Stimulated activated CD4-positive, alpha-beta T cell treated with anti-CD3 and anti-CD28 coated beads, Interleukin-15, amount 100 ng/mL, for 48 hours (primary cell): ENCODE results near the gene NADK.
"Not testable (repeated sequence)": the region's sequence is repeated elsewhere in the genome, so short reads cannot be mapped to it uniquely, and the experiment has no call there.

Experiments
- DNase-seq, 2 donors: peaks; one replicate each; pipeline ENCODE4 v3.0.0-alpha.2; 2020; ENCODE audit warnings: low read depth in 2 of 2

NADK gene

DNA sequence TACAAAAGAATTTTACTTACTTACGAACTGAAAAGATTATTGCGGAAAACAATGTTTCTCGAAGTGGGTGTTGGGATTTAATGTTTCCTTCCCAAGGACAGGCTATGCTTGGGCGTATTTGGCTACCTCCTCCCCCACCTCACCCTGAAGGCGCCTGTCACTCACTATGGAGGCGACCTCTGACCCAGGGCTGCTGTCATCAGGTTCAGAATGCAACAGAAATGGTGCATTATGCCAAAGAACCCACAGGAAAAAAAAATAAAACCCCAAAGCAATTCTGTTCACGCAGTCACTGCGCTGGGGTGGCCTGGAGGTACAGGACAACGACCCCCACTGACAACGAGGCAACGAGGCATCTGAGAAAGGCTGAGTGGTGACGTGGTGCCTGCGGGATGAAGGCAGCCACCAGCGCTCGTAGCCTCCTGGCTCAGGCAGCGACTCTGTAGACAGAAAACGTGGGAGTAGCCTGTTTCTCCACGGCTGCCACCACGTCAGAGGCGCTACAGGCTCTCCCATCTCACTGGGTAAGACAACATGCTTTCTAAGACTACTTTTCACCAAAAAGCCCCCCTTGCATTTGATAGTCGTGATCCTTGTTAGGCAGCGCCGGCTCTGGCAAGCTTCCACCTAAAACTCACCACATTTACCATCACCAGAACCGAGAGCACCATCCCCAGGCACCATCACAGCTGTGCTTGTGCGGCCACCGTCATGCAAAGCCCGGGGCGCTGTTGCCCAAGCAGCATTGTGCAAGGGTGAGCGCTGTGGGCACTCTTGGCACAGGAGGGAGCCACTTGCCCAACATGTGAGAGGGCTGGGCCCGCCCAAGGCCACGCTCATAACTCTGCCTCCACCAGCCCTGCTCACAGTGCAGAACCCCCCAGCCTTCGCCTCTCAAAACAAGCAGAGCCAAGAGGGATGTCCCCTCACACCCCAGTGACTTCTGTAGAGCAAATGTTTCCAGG, 14.3 kb downstream of the NADK start:
- DNase-seq: no peak

- DNase-seq: no peak
Observed at GRCh38 chr1:1761504-1762376, 16.5 kb downstream of the NADK start.

GRCh38 chr1:1760715-1761114, 17.6 kb downstream of the NADK start:
- no peak for DNase-seq

DNA sequence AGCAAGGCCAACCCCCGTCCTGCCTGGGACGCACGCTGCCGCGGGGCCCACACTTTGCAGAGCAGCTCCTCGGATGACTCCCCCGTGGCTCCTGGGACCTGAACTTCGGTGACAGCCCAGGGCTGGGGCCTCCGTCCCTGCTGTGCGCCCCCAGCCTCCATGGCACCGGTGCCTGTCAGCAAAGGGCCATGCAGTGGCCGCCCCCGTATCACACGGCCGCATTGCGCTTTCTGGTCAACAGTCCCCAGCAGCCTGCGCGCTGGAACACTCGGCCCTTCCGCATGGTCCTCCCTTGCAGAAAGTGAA, 18.0 kb downstream of the NADK start:
- DNase-seq: no peak

DNA sequence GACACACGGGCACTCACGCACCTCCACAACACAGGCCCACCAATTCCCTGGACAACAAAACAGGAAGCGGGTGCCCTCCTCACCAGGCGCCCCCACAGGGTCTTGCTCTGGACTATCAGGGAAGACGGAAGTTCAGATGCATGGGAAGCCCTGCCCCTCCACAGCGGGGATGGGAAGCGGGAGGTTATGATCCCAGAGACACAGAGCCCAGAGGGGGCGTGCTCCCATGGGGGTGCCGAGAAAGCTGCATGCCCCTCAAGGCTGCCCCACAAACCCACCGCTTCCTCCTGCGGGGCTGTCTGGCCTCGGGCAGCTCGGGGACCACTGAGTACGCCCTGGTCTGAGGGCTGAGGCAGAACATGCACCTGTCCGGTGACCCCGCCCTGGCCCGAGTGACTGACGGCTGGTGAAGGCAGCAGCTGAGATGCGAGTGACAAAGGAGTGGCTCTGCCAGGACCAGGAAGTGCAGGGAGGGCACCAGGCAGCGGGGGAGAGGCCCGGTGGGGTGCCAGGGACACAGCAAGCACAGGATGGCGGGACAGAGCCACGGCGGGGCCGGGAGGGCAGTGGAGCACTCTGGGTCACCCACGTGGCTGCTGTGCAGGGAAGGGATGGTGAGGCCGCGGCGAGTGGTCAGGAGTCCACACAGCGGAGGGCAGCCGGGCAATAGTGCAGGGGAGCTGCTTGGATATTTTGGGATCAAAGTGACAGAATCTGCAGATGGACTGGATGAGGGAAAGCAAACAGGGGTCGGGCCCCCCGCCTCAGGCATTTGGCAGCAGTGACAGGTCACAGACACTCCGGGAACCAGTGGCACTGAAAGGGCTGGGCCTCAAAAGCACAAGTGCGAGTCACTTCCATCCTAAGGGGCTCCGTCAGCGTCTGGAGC, 18.6 kb downstream of the NADK start:
- DNase-seq: no peak

- DNase-seq: no peak
Observed at GRCh38 chr1:1758692-1759455, 19.4 kb downstream of the NADK start.

- DNase-seq: no peak
Observed at GRCh38 chr1:1758059-1758621, 20.1 kb downstream of the NADK start.

GRCh38 chr1:1757422-1758058, 20.7 kb downstream of the NADK start:
- DNase-seq: no peak

DNA sequence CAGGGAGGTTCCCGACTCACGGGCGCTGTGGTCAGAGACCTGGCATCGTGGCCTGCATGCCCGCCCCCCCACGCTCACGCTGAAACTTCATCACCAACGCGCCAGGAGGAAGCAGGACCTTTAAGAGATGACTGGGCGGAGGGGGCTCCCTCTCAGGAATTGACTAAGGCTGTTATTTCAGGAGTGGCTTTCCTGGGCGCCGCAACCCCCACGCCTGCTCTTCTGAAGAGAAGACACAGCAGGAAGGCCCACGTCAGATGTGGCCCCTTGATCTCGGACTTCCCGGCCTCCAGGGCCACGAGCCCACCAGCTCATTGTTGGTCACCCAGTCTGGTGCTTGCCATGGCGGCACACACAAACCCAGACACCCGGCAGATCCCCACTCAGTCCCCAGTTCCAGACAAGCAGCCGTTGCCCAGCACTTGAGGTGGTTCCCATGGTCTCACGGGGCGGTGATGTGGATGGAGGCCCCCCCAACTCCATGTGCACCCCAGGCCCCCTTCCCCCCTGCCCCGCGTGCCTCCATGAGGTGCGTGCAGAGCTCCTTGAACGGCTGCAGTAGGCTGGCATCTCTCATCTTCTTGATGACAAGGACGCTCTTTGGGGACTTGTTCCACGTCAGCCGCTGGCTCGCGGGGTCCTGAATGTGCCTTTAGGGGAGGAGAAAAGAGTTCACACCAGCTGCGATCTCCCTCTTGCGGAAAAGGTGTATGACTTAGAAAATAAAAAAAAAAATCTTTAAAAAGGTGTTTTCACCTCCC, 21.4 kb downstream of the NADK start:
- DNase-seq: no peak

DNA sequence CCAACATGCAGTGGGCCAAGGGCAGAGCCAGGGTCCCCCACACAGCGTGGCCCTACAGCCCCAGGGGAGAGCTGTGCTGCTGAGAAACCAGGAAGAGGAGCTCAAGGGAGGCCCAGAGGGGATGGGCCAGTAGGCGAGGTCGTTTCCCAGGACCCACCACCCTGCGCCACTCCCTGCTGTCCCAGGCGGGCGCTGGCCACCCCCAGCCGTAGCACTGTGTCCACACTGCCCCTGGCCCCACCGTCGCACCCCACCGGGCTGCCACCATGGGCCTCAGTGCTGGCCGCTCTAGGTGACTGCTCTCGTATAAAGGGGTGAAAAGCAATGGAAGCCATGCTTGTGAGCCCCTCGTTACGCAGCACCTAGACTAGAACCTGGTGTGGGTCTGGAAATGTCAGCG, 22.4 kb downstream of the NADK start:
- DNase-seq: no peak

GRCh38 chr1:1755426-1755825, 22.8 kb downstream of the NADK start:
- no peak for DNase-seq

DNA sequence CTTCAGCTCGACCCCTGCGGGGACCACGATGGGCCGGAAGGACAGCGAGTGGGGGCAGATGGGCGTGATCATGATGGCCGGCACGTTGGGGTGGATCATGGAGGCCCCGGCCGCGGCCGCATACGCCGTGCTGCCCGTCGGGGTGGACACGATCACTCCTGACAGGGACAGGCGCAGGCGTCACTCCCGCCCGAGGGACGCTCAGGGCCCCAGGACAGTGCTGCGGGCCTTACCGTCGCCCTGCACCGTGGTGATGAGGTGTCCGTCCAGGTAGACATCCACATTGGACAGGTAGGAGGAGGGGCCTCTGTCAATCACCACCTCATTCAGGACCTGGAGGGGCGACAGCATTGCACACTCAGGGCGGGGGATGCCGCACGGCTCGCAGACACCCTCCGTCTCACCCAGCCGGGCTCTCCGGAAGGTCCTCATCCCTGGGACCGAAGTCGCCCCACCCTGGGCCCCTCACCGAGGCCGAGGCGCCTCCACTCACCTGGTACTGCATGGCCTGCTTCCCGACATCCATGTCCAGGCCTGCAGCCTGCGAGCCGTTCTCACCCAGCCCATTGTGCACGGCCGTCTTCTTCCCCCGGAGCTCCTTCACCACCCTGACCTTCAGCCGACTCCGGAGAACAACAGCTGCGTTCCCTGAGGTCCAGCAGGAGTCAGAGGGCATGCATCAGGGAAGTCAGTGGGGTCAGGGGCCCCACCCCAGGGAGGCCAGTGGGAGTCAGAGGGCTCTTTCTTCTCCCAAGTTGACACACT, 24.0 kb downstream of the NADK start:
- no peak for DNase-seq

DNA sequence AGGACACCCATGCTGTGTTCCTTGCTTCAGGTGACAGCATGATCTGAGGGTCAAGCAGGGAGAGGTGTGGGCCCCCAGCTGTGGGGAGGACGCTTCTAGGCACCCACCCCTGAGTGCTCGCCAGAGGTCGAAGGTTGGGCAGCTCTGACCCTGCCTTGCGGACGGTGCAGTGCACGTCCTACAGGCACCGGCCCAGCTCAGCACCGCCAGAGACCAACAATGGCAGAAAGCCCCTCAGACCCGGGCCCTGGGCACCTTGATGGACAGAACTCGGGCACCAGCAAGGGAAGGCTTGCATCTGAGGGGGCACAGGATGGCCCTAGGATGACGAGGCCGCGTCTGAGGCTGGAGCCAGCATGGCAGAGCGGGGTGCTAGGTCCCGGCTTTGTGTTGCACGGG, 24.7 kb downstream of the NADK start:
- no peak for DNase-seq

DNA sequence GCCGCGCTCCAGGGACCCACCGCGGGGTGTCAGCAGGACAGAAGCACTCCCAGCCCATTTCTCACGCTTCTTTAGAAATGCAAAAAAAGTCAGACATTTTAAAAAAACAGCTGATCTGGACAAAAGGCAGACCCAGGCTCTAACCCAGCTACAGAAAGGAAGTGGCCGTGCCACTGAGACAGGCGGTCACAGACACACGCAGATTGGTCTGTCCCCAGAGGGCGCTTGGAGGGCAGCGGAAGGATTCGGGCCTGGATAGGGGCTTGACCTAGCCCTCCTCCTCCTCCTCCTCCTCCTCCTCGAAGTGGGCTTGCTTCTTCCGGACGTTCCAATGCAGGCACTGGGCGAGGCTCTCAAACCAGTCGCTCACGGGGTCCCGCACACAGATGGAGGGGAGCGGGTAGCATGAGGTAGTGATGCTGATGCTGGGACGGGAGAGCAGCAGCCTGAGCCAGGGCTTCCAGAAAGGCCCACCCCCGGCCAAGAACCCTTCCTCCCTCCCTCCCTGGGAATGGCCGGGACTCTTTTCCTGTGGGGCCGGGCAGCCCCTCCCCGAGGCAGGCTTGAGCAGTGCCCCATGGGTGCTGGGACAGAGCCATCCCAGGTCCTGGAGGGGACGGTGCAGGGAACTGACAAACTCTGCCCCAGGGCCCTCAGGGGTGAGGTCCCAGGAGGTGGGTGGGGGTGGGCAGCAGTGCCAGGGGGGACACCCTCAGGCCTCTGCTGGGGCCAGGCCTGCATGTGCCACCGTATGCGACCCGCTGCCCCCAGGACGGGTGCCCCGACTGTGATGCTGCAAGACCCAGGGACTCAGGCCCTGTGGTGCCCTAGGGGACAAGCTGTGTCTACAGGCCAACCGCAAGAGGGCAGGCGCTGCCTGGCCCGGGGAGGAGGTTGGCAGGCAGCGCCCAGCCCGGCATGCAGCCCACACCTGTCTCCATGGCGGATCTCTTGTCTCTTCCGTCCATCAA, 25.3 kb downstream of the NADK start:
- DNase-seq: no peak

DNA sequence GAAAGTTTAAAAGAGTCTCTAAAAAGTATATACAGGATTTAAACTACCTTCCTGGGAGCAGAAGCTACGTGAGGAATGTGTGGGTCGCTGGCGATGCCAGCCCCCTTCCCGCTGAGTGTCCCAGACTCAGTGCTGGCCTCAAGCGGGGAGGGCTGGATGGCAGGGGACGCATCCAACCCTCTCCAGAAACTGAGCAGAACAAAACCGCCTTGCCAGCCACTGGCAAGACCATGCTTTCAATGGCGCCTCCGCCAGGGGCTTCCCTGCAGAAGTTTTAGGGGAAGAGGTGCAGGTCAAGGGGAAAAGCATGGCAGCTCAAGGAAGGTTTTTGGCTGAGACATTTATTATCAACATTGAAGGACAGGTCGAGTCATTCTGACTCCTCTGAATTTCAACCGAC, 26.1 kb downstream of the NADK start:
- DNase-seq: no peak

DNA sequence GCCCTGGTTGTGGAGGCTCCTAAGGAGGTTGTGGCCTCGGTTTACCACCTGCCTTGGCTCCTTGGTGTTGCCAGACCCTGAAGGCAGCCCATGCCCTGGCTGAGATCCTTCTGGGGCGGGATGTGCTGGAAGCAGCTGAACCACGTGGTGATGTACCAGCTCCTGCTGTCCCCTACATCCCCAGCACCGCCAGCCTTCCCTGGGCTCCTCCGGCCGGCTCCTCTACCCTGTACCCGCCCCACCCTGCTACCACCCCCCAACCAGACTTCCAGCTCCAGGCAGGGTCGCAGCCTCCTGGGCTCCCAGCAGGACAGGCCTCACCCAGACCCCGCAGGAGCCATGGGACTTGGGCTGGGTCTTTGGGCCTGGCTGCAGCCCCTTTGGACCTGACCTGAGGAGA, 28.3 kb downstream of the NADK start:
- not testable (repeated sequence) for DNase-seq

- DNase-seq: no peak
Observed at GRCh38 chr1:1748686-1749321, 29.5 kb downstream of the NADK start.
